GM21381 (cell line): Measurements from ENCODE around the gene TOM1.

Experiments
- ATAC-seq: cut with Tn5 transposase; IDR thresholded peaks from one replicate; pipeline ENCODE4 v1.9.1; 2021; ENCODE audit warnings: mild to moderate bottlenecking, moderate library complexity; ENCODE audit not compliant: unreplicated experiment

Gene TOM1

GRCh38 chr22:35367331-35367886, 67.7 kb downstream of the TOM1 start:
- ATAC-seq, result no peak

GRCh38 chr22:35368386-35368785, 68.7 kb downstream of the TOM1 start:
- ATAC-seq, result no peak

- ATAC-seq, result no peak
Observed at GRCh38 chr22:35369996-35370395, 70.3 kb downstream of the TOM1 start.

- no peak for ATAC-seq
Observed at GRCh38 chr22:35373781-35374180, 74.1 kb downstream of the TOM1 start.

GRCh38 chr22:35375031-35375430, 75.3 kb downstream of the TOM1 start:
- ATAC-seq, result no peak

- no peak for ATAC-seq
Observed at GRCh38 chr22:35375526-35375925, 75.8 kb downstream of the TOM1 start.

GRCh38 chr22:35376728-35377472, 77.2 kb downstream of the TOM1 start:
- ATAC-seq, result peak; percentile 57

- ATAC-seq, result no peak
Observed at GRCh38 chr22:35377735-35378134, 78.0 kb downstream of the TOM1 start.

GRCh38 chr22:35378621-35379020, 78.9 kb downstream of the TOM1 start:
- no peak for ATAC-seq

- ATAC-seq, result no peak
Observed at GRCh38 chr22:35379146-35379993, 79.7 kb downstream of the TOM1 start.

- no peak for ATAC-seq
Observed at GRCh38 chr22:35380013-35380412, 80.3 kb downstream of the TOM1 start.

- ATAC-seq, result peak; percentile 58
Observed at GRCh38 chr22:35380537-35381423, 81.1 kb downstream of the TOM1 start, which contains the start of gene HMOX1. Gene HMOX1, plus strand, starts transcription at chr22:35381096. Its CDS starts 78 bp downstream, at chr22:35381174.

GRCh38 chr22:35381424-35382009, 81.8 kb downstream of the TOM1 start:
- ATAC-seq, result no peak

GRCh38 chr22:35383679-35384071, 84.0 kb downstream of the TOM1 start:
- no peak for ATAC-seq

GRCh38 chr22:35384527-35384926, 84.8 kb downstream of the TOM1 start:
- no peak for ATAC-seq

GRCh38 chr22:35384975-35385588, 85.4 kb downstream of the TOM1 start:
- no peak for ATAC-seq

- no peak for ATAC-seq
Observed at GRCh38 chr22:35386670-35387288, 87.1 kb downstream of the TOM1 start.

- no peak for ATAC-seq
Observed at GRCh38 chr22:35390933-35391332, 91.2 kb downstream of the TOM1 start.

GRCh38 chr22:35392357-35392756, 92.7 kb downstream of the TOM1 start:
- ATAC-seq, result no peak
